GM18867 (cell line): Measurements from ENCODE around the gene CTTN.

Source experiments
- ATAC-seq: cut with Tn5 transposase; IDR thresholded peaks from one replicate; pipeline ENCODE4 v1.9.1; 2021; ENCODE audit warnings: mild to moderate bottlenecking, moderate library complexity; ENCODE audit not compliant: unreplicated experiment

Gene CTTN

DNA sequence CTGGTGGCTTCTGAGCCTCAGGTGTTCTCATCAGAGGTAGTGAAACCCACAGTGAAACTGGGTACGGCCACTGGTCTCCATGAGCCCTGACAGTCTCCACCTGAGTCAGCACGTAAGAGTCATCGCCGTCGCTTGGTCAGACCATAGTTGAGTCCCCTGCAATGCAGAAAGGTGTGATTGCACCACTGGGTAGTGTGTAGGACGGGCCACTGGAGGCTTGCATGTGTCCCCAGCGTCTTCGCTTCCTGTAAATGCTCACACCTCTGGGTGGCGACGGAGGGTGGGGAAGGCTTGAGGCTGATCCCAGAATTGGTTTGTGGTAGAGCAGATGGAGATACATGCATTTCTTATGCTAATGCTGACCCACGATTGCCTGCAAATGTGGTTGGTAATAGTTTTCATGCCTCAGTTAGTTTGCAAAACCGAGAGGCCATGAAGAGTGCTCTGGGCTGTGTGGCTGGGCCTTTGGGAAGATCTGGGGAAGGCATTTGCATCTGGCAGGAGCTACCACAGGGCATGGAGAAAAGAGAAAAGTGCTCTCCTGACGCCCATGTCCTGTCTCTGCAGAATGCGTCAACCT, 26.5 kb downstream of the CTTN start:
- peak; percentile 60 for ATAC-seq

DNA sequence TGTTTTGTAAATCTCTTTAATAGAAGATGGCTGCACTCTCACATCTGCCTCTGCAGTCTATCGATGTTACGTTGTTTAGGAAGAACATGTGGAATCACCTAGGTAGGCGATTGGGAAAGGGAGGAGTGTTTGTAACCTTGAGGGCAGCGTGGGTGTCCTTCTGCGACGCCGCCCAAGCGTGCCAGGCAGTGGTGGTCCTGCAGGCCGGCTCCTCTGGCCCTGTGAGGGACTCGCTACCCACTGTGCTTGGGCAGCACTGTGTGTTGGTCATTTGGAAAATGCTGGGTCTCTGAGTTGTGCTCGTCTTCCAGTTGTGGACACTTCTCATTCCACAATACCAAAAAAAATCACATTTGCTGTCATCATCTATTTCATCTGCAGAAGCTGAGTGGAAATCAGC, 29.1 kb downstream of the CTTN start:
- ATAC-seq = no peak

DNA sequence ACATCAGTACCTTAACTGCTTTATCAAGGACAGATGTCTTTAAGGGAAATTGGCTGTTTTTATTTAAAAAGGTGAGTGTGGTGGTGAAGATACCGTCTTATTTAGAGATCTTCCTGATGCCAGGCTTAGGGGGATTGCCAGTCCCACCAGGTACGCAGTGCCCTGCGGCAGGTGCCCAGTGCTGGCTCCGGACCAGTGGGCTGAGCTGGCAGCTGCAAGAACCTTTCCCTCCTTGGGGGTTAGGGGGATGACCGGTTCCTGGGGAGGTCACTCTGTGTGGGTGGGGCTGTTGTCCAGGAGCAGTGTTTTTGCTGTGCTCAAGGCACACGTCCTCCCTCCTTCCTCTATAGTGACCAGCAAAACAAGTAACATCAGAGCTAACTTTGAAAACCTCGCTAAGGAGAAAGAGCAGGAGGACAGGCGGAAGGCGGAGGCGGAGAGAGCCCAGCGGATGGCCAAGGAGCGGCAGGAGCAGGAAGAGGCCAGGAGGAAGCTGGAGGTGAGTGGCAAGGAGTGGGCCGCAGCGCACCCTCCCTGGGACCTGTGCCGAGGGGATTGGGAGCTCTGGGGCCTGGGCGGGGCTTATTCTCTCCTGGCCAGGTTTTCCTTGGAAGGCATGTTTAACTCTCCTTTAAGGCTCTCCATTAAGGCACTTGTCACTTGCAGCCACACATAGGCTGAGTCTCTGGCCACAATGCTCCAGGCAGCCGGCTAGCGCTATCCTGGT, 30.5 kb downstream of the CTTN start:
- ATAC-seq = no peak

DNA sequence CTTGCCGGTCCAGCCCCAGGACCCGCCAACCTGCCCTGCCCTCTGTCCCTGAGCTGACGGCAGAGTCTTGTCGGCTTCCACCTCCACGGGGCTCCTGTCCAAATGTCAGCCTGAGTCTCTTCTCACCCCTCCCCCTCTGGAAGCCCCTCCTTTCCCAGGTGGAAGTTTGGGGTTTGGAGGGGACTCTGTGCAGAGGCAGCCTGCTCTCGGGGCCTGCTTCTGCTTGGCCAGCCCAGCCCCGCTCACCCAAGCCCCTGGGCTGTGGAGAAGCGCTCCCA, 31.0 kb downstream of the CTTN start:
- no peak for ATAC-seq

DNA sequence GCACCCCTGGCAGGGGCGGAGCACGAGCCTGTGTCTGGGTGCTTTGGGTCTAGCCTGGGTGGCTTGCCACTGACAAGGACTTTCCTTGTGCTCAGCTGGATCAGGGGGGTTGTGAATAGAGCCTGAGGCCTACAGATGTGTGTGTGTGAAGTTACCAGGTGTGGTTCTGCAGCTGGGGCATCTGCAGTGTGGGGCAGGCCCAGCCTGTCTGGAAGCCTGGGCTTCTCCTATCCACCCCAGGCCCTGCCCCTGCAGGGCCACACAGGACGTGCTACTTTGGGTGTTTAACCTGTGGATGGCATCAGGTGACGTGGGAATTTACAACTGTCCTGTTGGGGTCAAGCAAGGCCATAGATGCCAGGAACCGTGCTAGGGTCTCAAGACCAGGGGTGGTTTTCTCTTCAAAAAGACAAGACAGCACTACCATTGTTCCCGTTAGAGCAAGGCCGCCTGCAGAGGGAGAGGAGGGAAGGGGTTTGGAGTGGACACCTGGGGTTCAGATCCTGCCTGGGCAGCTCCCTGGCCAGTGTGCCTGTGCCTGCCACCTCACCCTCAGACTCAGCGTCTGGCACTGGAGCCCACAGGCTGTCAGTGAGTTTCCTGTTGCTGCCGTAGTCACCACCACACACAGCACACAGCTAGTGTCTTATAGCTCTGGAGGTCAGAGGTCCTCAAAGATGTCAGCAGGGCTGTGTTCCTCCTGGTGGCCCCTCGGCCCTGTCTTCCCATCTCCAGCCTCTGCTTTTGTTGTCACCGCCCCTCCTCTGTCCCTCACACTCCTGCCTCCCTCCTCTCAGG, 31.6 kb downstream of the CTTN start:
- no peak for ATAC-seq

DNA sequence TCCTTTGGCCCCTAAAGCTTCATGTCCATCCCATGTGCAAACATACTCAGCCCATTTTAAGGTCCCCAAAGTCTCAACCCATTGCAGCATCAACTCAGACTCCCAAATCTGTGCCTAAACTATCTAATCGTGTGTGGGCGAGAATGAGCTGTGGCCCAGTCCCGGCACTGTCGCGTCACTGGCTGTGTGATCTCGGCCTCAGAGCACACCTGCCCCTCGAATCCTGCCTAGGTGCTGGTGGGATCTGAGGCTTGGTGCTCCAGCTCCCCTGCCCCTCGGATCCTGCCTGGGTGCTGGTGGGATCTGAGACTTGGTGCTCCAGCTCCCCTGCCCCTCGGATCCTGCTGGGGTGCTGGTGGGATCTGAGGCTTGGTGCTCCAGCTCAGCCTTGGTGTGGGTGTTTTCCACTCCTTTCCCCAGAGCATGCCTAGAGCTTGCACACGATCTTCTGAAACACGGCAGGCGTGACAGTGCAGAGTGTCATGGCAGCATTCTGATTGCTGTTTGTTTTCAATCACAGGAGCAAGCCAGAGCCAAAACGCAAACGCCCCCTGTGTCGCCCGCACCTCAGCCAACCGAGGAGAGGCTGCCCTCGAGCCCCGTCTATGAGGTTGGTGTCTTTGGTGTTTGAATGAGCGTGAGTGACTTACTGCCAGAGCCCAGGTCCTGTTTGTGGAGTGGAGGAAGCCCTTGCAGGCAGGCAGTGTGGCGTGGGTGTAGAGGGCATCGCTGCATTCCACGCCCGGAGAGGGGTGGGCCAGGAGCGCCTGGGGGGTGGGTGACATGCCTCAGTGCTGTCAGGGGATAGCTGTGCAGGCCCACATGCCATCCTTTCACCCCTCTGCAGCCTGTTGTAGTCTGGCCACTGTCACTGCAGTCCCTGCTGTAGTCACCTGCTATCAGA, 32.6 kb downstream of the CTTN start:
- no peak for ATAC-seq

DNA sequence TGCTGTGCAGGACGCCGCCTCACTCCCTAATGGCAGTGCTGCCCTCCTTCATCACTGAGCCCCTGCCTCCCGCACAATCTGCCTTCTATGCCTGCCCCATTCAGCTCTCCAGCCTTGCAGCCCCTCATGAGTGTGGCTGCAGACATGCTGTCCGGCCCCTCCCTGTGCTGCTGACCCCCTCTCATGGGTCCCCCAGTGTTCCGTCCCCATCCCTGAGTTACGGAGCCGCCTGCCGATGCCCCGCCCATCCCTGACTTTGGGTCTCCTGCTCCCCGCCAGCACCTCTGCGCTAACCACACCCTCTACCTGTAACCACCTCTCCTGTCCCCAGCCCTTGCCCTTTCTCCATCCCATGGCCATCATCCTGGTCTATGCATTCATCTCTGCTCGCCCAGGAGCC, 33.3 kb downstream of the CTTN start:
- no peak for ATAC-seq

DNA sequence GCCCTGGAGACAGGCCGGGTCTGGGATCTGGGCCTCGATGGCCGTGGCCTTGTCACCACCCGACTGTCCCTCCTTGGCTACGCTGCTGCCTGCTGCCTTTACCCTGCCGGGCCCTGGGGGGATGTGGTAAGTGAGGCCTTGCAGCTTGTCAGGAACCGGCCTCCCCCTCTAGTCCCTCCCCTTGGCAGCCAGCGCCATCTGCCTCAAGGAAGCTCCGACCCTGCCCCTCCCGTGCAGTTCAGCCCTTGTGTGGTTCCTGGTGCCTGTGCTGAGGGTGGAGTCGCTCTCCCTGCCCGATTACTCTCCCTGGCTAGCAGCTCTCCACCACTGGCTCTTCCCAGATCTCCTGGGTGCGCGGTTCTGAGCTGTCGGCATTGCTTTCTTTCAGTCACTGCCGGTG, 33.7 kb downstream of the CTTN start:
- no peak for ATAC-seq

DNA sequence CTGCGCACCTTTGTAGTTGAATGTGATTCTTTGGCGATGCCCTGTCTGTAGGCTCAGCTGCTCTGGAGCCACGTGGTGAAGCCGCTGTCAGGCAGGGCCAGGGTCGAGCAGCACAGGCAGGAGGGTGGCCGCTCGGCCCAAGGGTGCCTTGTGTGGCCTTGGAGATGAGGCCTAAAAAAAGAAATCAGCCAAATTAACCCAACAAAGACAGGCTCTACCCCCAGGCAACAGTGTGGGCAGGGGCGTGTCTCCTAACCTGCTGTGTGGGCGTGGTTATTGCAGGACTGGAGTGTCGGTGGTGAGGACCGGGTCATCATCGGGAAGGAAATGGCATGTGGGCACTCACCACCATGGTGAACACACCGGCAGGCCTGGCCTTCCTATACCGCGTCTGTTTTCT, 34.3 kb downstream of the CTTN start:
- ATAC-seq = no peak

DNA sequence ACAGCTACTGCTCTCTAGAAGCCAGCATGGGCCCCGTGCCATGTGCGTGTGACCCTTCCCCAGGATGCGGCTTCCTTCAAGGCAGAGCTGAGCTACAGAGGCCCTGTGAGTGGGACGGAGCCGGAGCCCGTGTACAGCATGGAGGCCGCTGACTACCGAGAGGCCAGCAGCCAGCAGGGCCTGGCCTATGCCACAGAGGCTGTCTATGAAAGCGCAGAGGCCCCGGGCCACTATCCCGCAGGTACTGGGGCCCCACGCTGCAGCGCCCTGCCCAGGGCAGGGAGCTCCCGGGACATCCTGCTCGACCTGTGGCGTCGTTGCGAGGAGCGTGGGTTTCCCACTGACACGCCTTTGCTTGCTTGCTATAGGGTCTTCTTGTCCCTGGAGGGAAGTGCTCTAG, 34.7 kb downstream of the CTTN start:
- ATAC-seq = no peak

DNA sequence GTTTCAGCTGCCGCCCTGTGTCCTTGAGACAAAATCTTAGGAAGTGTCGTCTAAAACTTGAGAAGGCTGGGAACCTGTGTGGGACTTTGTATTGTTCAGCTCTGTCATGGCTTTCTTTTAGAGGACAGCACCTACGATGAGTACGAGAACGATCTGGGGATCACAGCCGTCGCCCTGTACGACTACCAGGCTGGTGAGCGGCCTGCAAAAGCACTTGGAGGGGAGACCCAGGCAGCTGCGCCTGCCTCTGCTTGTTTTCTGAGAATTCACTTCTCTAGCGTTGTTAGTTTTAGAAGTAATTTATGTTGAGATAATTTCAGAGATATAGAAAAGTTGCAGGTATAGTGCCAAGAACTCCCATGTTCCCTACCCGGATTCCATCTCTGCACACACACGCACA, 35.2 kb downstream of the CTTN start:
- ATAC-seq = no peak

DNA sequence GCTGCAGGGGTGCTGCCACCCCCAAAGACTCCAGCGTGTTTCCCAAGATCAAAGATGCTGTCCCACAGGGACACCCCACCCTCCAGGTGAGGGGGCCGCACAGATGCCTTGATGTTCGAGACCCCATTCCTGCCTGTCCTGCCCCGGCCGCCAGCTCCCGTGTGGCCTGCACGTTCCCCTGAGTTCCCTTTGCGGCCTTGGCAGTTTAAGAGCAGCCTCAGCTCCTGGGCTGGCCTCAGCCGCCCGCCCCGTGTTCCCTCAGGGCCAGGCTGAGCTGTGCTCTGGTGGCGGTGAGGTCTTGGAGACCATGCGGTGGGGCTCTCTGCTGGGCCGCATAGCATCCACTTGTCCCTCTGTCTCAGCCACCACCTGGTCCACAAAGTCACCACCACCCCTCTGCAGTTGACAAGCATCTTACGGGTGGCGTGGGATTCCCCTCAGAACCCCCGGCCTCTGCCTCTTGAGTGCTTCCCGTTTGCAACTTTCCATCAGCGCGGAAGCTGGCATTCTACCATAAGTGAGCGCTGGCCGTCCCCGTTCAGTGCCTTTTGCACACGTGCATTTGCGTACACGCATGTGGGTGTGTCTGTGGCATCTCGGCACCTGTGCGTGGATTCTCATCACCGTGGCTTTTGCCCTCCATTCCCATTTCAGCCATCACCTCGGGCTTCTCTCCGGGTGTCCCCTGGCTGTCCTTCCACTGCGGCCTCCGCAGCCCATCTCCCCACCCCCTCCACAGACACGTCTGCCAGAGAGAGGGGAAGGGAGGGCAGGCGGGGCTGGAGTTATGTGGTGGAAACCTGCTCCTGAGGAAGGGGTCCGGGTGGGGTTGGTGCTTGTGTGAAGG, 35.9 kb downstream of the CTTN start:
- no peak for ATAC-seq

DNA sequence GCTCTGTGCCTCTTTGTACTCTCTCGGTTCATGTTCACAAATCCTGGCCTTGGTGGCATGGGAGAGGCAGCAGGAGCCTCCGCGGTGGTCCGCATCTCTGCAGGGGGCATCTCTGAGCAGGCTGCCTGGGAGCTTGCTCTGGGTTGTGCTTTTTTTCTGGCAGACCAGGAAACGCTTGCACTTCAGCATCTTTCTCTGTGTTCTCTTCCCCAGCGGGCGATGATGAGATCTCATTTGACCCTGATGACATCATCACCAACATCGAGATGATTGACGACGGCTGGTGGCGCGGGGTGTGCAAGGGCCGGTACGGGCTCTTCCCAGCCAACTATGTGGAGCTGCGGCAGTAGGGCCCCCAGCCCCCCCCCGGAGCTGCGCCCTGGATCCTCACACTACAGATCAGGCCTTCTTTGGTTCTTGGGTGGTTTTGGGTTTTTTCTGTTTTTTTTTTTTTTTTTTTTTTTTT, 36.5 kb downstream of the CTTN start:
- no peak for ATAC-seq

DNA sequence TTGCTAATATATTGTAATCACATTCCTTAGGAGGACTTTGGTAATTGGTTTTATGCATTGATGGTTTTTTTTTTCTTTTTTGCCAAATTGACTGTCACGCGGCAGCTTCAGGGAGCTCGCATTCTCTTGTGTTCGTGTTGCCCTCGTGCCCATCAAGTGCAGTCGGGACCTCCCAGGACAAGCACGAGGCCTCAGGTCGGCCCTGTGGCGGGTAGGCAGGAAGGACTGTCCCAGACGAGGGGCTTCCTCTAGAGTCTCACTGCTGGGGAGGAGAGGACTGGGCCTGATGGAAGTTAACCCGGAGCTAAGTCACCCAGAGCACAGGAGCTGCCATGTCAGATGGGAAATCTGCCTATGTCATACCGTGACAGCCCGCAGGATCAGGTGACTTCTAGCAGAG, 37.0 kb downstream of the CTTN start:
- no peak for ATAC-seq

DNA sequence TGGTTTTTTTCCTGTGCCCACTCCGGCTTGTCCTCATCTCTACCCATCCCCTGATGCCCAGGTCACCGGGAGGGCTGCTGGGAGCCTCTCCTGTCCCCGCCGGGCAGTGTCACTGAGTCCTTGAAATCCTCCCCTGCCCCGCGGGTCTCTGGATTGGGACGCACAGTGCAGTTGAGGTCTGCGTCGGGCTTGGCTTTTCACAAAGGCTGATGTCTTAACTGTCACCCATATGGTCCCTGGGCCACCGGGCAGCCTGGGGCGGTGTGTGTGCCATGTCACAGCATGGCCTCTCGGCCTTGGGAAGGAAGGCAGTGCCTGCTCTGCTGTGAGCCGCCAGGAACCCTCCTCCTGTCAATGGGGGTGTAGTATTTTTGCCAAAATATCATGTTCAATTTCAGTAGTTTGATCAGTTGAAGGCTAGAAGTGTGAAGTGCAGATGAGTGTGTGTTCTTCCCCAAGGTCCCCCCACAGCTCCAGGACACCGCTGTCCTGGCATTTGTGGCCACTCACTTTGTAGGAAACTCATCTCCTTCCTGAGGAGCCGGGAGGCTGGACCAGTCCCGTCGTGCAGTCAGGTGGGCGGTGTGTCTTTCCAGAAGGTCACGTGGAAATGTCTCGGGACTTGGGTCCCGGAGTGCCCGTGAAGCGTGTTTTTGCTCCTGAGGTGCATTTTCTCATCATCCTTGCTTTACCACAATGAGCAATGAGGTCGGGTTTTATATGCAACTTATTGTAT, 37.6 kb downstream of the CTTN start:
- no peak for ATAC-seq

DNA sequence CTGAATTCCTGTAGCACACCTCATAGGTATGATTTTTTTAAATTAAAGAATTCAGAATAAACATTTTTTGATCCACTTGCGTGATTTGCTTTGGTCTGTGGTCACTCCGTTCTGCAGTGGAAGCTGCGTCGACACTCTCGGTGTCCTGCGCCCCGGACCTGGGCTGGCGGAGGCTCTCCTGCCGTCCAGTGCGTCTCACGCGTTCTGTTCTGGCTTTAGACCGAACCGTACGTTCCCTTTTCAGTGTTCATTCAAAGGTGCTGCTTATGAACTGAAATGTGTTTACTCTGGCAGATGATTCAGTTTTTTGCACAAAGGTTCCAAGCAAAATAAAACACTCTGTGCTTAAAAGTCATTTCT, 38.2 kb downstream of the CTTN start:
- ATAC-seq = no peak

DNA sequence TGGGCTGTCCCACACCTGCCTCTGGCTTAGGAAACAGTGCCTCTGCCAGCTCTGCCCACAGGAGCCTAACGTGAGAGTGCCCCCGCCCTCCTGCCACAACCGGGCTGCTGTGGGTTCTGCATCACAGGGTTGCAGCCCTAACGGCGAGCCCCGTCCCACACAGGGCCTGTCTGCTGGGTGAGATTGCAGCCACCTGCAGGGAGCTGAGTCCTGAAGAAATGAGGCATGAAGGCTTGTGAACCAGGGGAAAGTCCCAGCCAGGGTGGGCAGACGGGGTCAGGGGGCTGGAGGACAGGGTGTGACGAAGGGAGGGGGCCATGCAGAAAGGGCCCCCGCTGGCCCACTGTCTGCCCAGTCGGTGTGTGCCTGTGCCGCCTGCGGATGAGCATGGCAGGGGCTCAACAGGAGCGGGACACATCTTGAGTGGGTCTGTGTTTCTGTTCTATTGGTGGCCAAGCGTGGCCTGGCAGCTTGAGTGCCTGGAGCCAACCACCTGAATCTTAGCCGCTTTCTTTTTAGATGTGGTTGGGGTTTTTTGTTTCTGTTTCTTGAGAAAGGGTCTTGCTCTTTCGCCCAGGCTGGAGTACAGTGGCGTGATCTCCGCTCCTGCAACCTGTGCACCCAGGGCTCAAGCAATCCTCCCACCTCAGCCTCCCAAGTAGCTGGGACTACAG, 38.9 kb downstream of the CTTN start:
- ATAC-seq = no peak

DNA sequence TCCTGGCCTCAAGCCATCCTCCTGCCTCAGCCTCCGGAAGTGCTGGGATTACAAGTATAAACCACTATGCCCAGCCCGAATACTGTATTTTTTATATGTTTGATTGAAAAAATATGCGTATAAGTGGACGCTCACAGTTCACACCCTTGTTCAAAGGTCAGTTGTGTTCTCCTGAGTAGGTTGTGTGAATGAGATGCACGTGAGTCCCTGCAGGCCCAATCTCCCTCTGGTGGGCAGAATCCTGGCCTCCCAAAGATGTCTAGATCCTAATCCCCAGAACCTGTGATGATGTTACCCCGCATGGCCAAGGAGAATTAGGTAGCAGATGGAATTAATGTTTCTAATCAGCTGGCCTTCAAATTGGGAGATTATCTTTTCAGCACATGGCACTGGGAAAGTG, 41.9 kb downstream of the CTTN start:
- no peak for ATAC-seq

DNA sequence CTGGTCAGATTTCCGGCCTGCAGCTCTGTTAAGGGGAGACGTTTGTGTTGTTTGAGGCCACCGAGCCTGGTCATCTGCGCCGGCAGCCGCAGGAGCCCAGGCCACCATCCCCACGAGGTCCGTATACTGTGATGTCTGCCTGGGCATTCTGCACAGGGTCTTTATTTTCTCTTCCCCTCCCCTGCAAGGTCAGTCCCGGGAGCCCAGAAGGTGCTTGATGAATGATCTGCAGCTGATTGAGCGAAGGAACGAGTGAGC, 45.4 kb downstream of the CTTN start:
- no peak for ATAC-seq

DNA sequence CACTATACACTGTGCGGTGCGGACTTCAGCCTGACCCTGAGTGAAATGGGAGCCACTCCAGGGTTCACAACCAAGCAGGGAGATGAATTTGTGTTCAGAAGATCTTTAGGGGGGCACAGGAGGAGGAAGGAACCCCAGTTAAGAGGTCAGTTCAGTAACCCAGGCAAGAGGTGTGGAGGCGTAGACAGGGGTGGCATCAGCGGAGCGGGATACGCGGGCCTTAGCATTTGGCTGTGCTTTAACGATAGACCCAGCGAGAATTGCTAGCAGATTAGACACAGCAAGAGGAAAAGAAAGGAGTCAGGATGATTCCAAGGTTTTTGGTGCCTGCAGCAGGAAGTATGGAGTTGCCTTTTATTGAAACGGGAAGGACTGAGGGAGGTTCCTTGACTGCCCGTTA, 46.8 kb downstream of the CTTN start:
- ATAC-seq = no peak
